HG03103 (cell line): ENCODE data around the gene CASP12.

Experiments
- ATAC-seq: cut with Tn5 transposase; IDR thresholded peaks from one replicate; pipeline ENCODE4 v1.9.1; 2021; ENCODE audit warnings: low read depth; ENCODE audit not compliant: unreplicated experiment

Gene CASP12

DNA sequence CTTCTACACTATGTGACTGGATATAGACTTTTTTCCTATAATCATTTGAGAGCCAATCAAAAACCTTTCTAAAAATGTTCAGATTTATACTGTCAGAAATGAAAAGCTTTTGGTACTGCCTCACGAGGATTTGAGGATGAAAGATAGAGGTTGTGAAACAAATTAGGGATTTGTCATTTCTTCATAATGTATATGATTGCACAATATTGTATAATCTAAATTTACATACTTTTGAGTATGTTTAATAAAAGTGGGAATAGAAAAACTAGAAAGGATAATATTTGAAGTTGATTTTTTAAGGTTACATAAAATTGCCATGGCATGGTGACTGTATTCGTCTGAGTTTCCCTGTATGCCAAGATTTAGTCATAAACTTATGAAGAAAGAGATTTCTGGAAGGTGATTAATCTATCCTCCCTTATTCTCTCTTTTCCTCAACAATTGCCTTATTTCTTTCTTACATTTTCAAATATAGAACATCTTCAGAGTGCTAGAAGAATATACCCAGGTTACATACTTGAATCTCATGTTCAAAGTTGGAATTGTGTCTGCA lies 56.2 kb downstream of the CASP12 start:
- no peak for ATAC-seq

DNA sequence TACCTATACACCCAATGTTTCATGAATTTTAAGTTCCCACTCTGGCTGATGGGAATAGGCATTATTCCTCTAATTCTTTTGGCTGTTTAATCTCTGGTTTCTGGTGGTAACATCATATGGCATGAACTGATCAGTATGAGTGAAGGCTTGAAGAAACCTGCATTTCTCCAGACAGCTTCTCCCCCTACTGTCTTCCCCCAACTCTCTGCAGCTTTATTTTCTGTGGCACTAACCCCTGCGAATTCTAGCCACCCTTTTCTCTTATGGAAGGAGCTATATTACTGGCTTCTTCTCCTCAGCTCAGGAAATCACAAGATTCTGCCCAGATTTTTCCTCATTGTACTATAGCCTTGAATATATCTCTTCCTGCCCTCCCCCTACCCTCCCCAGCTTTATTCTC lies 57.1 kb downstream of the CASP12 start:
- no peak for ATAC-seq

DNA sequence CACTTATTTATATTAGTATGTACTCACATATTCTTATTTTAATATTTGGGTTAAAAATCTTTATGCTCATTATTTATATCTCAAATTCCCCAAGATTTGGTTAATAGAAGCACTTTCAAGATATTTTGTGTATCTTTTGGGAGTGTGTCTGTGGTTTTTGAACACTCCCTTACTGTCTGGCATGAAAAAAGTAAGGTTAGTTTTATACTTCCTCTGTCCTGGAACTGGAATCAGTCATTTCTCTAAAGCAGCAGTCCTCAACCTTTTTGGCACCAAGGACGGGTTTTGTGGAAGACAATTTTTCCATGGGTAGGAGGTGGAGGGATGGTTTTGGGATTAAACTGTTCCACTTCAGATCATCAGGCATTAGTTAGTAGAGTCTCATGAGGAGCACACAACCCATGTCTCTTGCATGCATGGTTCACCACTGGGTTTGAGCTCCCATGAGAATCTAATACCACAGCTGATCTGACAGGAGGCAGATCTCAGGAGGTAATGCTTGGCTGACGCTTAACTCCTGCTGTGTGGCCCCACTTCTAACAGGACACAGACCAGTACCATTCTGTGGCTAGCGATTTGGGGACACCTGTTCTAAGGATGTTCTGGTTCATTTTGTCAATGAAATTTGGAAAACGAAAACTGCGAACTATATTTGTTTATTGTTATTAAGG lies 60.2 kb downstream of the CASP12 start:
- no peak for ATAC-seq

DNA sequence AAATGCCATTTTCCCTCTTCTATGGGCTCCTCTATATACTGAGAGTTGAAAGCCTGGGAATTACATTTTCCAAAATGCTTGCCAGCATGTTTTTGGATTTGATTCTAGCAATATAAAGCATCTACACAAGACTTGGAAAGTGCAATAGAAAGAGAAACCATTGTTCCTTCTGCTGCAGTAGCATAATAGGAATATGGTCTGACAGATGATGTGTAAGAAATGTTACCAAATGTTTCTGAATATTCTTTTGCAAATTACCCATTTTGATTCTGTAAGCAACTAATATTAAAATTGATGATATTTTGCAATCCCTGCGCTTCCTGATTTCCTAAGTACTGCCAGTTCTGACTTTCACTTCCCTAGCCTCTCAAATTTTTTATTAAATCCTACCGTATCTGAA lies 61.6 kb downstream of the CASP12 start:
- no peak for ATAC-seq
